ENCODE measurements around the gene ZDHHC17.
"Not testable (repeated sequence)": the region's sequence is repeated elsewhere in the genome, so short reads cannot be mapped to it uniquely, and the experiment has no call there.

ZDHHC17 gene

DNA sequence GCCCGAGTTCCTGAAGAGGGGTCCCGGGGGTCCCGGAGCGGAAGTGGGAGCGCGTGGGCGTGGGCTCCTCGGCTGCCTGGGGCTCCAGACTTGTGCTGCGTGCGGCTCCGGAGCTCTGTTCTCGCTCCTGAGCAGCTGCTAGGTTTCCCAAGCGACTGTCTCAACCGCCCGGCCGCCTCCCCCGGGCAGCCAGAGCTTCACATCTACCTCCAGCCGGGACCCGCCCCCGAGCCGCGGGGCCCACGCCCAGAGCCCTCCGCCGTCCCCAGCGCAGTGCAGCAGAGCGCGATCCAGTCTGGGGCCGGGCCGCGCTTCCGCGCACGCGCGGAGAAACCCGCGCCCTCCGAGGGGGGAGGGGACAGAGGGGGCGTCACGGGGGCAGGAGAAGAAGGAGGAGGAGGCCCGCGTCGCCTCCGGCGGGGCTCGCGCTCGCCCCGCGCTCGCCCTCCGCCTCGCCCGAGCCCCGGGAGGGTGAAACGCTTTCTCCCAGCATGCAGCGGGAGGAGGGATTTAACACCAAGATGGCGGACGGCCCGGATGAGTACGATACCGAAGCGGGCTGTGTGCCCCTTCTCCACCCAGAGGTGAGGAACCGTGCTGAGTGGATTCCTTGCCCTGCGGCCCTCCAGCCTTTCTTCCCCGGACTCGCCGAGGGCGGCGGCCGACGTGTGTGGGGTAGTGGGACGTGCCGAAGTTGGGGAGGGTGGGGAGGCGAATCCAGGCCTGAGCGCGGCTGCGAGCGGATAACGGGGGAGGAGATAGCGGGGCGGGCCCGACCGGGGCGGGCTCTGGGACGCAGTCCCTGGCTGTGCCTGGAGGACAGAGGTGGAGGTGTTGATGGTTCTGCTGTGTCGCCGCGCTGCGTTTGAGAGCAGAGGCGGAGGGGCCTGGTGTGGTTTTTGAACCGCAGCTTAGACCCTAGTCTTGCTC lies at the start of gene ZDHHC17:
Gene ZDHHC17, plus strand, starts transcription at position 370 of the 930 bp plus-strand sequence. Its CDS starts 122 bp downstream, at position 492.
- DNase-seq: peak; percentile 98

DNA sequence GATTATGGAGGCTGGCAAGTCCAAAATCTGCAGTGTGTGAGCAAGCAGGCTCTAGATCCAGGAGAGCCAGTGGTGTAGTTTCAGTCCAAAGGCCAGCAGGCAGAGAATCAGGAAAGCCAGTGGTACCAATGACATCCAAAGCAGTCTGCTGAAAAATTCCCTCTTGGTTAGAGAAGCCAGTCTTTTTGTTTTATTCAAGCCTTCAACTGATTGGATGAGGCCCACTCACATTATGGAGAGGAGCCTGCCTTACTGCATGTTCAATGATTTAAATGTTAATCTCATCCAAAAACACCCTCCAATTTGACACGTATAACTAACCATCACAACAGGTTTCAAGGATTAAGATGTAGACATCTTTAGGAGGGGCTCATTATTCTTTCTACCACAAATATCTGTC lies 49.5 kb upstream of the ZDHHC17 start:
- DNase-seq: no peak

DNA sequence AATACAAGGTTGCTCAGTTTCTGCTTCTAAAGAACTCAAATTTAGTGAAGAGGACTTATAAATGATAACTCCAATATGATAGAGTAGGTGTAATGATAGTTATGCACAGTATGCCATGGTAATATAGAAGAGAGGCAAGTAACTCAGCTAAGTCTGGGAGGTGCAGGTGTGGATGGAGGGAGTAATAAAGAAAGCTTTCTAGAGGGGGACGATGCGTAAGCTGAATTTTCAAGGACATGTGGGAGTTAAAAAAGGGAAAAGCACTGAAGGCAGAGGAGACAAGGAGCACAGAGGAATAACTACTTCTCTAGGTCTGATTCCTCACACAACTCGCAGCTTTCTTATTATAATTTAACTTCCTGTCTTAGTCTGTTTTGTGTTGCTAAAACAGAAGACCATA lies 49.1 kb upstream of the ZDHHC17 start:
- DNase-seq: no peak

DNA sequence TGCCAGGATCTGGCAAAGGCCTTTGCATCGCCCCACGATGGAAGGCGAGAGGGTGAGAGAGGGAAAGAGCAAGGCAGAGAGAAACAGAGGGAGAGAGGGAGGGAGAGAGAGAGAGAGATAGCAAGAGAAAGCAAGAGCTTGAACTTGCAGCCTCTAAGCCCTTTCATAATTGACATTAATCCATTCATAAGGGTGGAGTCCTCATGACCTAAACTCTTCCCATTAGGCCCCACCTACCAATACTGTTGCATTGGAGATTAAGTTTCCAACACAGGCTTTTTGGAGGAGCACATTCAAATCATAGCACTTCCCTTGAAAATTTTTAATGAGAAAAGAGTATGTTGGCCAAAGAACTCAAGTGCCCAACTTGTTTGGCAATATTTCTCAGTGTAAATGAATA lies 48.6 kb upstream of the ZDHHC17 start:
- DNase-seq: no peak

GRCh38 chr12:76717314-76717713 lies 46.6 kb upstream of the ZDHHC17 start:
- no peak for DNase-seq

DNA sequence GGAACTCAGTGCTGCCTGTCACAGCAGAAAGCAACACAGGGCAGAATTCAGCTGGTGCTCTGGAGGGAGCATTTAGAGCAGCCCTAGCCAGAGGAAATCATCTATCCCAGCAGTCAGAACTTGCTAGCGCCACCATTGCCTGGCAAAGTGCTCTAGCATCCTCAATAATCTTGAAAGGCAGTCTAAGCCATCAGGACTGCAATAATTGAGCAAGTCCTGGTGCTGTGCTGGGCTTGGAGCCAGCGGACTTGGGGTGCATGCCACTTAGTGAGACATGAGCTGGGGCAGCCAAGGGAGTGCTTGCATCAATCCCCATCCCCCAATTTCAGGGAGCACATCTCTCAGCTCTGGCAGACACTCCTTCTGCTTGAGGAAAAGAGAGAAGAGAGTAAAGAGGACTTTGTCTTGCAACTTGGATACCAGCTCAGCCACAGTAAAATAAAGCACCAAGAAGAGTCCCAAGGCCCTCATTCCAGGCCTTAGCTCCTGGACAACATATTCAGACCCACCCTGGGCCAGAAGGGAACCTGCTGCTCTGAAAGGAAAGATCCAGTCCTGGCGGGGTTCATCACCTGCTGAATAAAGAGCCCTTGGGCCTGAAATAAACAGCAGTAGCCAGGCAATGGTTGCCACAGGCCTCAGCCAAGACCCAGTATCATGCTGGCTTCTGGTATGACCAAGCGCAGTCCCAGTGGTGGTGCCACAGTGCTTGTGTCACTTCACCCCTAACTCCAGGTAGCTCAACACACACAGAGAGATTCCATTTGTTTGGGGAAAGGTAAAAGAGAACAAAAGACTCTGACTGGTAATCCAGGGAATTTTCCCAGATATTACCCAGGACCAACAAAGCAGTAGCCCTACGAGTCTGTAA lies 44.5 kb upstream of the ZDHHC17 start:
- no peak for DNase-seq

GRCh38 chr12:76720068-76720467 lies 43.8 kb upstream of the ZDHHC17 start:
- DNase-seq: no peak

GRCh38 chr12:76726626-76727025 lies 37.3 kb upstream of the ZDHHC17 start:
- peak; percentile 88 for DNase-seq

DNA sequence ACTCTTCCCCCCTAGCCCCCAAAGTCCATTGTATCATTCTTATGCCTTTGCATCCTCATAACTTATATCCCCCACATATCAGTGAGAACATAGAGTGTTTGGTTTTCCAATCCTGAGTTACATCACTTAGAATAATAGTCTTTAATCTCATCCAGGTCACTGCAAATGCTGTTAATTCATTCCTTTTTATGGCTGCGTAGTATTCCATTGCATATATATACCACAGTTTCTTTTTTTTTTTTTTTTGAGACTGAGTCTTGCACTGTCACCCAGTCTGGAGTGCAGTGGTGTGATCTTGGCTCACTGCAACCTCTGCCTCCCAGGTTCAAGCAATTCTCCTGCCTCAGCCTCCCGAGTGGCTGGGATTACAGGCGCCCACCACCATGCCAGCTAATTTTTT lies 31.7 kb upstream of the ZDHHC17 start:
- not testable (repeated sequence) for DNase-seq

DNA sequence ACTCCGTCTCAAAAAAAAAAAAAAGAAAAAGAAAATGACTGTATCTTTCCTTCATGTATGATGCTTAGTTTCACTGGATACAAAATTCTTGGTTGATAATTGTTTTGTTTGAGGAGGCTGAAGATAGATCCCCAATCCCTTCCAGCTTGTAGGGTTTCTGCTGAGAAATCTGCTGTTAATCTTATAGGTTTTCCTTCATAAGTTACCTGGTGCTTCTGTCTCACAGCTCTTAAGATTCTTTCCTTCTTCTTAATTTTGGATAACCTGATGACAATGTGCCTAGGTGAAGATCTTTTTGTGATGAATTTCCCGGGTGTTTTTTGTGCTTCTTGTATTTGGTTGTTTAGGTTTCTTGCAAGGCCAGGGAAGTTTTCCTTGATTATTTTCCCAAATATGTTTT lies 26.2 kb upstream of the ZDHHC17 start:
- not testable (repeated sequence) for DNase-seq

DNA sequence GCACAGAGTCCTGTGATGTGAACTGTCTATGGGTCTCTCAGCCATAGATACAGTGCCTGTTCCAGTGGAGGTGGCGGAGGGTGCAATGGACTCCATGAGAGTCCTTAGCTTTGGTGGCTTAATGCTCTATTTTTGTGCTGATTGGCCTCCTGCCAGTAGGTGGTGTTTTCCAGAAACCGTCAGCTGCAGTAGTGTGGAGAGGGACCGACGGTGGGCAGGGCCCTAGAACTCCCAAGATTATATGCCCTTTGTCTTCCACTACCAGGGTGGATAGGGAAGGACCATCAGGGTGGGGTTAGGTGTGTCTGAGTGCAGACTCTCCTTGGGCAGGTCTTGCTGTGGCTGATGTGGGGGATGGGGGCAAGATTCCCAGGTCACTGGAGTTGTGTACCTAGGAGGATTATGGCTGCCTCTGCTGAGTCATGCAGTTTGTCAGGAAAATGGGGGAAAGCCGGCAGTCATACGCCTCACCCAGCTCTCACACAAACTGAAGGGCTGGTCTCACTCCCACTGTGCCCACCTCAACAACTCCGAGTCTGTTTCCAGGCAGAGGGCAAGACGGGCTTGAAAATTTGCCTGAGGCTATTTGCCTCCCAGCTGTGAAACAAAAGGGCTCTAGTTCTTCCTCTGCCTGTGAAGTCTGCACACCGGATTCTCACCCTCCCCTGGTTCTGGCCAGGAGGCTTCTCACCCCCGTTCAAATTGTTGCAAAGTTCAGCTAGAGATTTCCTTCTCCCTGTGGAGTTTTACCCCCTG lies 24.9 kb upstream of the ZDHHC17 start:
- DNase-seq: no peak

DNA sequence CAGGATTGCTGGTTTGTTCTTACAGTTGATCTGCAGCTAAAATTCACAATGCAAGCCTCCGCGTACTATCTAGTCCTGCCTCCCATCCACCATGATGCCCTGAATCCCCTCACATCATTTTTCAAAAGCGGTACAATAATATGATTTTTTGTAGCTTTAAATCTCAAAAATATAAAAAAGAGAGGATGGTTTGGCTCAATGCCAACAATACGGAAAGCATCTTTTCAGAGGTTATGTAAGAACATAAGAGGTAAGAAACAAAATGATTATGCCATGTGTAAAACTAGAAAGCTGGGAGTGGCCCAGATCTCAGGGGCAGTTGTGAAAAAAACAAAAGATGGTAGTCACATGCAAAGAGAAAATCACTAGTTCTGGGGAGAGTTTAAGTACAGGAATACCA lies 24.0 kb upstream of the ZDHHC17 start:
- DNase-seq: no peak

- DNase-seq: no peak
These were observed 23.4 kb upstream of the ZDHHC17 start for GRCh38 chr12:76740501-76740900.

DNA sequence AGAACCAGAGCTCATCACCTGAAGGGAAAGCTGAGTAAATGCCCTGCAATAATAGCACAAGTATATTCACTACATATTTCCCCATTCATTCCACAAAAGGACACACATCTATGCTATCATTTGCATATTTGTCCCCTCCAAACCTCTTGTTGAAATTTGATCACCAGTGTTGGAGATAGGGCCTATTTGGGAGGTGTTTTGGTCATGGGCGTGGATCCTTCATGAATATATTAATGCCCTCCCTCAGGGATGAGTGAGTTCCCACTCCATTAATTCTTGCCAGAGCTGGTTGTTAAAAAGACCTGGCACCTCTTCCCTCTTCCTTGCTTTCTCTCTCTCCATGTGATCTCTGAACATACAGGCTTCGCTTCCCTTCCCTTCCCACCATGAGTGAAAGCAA lies 18.6 kb upstream of the ZDHHC17 start:
- DNase-seq: no peak

- DNase-seq: no peak
These were observed 17.4 kb upstream of the ZDHHC17 start for GRCh38 chr12:76746516-76746915.

DNA sequence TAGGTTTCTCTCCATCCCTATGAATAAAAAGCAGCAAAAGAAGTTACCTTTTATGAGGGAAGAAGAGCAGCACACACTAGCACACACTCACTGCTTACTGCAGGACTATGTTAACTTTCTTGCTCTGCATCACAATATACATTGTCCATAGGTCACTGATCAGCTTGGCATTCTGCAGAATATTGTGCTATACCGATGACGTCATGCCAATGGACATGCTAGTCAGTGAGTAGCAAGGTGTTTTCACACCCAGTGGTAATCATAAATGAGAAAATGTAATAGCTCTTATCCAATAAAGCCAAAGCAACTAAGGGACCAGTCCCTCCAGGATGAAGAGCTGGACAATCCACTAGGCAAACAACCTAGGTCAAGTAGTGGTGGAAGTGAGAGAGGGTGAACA lies 16.7 kb upstream of the ZDHHC17 start:
- no peak for DNase-seq

GRCh38 chr12:76755829-76756379 lies 8.0 kb upstream of the ZDHHC17 start:
- no peak for DNase-seq

DNA sequence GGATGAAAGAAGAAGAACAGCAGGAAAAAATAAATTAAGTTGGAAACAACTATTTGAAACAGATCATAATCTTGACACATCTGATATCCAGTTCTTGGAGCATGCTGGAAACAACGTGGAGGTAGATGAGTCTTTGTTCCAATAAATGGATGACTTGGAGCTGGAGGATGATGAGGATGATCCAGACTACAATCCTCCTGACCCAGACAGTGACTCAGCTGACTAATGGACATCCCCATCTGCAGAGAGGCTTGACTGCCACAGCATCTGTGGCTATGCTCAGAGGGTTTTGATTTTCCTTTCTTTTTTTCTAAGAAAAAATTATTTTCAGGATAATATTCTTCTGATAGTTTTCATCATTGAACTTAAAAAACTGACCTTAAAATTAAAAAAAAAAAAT lies 6.2 kb upstream of the ZDHHC17 start:
- DNase-seq: no peak

- no peak for DNase-seq
These were observed 1.3 kb upstream of the ZDHHC17 start for GRCh38 chr12:76762601-76762980.

DNA sequence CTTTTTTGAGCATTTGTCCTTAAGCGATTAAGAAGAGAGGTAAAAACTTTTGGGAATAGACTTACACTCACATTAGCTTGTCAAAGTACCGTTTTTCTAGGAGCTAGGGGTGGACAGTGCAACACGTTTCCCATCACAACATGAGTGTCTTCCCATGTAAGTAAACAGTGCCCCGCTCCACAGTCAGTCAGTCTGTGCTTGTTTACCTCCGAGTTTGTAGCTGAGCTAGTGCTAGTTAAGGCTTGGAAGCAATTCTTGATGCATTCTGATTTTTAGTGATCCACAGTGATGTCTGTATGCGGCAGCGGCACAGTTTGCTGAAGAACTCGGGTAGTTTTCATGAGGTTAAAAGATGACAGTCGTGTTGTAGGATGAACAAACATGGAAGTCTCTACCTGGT lies 941 bp downstream of the ZDHHC17 start:
- DNase-seq: peak; percentile 14

DNA sequence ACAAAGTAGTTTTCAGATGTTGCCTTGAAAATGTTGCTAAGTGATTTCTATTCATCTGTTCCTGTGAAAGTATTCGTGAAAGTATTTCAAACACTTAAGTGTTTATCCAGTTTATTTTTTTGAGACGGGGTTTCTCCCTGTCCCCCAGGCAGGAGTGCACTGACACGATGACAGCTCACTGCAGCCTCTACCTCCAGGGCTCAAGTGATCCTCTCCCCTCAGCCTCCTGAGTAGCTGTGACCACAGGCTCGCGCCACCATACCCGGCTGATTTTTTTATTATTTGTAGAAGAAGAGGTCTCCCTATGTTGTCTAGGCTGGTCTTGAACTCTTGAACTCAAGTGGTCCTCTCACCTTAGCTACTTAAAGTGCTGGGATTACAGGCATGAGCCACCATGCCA lies 1.7 kb downstream of the ZDHHC17 start:
- no peak for DNase-seq

DNA sequence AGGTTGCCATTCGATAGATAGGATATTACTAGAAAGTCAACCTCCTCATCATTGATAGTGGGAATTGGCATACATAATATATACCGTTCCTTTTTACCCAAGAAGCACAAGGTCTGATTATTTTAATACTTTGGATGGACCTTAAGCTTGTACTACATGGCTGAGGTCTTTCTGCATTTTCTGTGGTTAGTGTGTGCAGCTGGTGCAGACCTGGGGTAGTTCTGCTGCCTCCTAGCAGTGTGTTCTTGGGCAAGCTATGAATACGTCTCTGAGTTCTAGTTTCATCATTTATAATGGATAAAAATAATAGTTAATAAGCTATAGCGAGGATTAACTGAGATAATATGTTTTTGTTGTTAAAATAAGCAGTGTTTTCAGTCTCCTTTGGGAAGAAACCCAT lies 2.2 kb downstream of the ZDHHC17 start:
- DNase-seq: no peak

DNA sequence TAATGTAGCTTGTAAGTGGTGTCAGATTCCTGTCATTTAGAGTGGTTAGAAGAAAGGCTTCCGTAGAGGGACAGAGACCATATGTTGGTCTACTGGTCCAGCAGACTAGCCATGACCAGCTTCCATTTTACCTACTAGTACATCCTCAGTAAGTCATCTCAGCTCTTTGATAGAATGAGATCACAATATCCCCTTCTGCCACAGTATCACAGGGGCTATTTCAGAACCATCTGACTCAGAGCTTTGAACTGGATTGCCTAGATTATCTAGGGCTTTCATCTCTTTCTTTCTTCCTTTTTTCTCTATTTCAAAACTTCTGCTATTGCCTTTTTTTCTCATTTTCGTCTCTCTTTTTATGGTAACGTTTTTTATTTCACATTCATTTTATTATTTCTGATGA lies 4.7 kb downstream of the ZDHHC17 start:
- no peak for DNase-seq

Data from NCI-H2171 treated with DMSO at 0.1 percent for 48 hours (cell line).